ENCODE data around the gene NPHS2. TPM values are rescaled to one million over a fixed set of nuclear protein-coding genes. Genes with fewer than 3 reads are reported as not detected.
"Not testable (repeated sequence)": the region's sequence is repeated elsewhere in the genome, so short reads cannot be mapped to it uniquely, and the experiment has no call there.

Gene NPHS2
- total RNA-seq, 4 donors from 2014 or later = not detected

DNA sequence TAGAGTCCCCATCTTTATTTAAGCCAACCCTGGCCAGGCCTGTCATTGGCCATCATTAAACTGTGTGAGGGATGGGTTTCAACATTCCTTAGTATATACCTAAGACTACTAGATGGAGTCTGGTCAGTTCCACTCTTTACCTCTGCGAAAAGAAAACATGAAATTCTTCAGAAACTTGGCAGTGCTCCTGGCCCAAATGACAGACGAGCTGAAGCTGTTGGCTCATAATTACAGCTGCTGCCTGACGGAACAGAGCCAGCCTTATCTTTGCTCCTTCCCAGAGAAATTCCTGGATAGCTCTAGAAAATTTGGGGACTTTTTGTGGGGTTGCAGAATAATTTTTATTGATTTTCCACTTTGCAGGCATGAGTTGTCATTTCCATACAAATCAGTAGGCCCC is 30.4 kb downstream of the NPHS2 start:
- intact Hi-C loops (cut with DNase I) = no loop called here
- Histone ChIP-seq H3K9me3 (no peaks in the 10 kb centered on the region), H3K27me3 (peaks cover 0 to 8% (median 0%) of the 10 kb centered on the region in 4 donors), H3K4me3 (no peak overlapping the region), H3K27ac (no peak overlapping the region), H3K4me1 (no peaks in the 10 kb centered on the region), H3K36me3 (no peaks in the 10 kb centered on the region)
- 18 to 45% methylated on average over 3 of the region's 3 CpGs for WGBS, 2 donors
- no peak for DNase-seq
- TF ChIP-seq POLR2A (IDR thresholded peaks at IDR 0.05) = no peak
- TF ChIP-seq, protein P1, sequence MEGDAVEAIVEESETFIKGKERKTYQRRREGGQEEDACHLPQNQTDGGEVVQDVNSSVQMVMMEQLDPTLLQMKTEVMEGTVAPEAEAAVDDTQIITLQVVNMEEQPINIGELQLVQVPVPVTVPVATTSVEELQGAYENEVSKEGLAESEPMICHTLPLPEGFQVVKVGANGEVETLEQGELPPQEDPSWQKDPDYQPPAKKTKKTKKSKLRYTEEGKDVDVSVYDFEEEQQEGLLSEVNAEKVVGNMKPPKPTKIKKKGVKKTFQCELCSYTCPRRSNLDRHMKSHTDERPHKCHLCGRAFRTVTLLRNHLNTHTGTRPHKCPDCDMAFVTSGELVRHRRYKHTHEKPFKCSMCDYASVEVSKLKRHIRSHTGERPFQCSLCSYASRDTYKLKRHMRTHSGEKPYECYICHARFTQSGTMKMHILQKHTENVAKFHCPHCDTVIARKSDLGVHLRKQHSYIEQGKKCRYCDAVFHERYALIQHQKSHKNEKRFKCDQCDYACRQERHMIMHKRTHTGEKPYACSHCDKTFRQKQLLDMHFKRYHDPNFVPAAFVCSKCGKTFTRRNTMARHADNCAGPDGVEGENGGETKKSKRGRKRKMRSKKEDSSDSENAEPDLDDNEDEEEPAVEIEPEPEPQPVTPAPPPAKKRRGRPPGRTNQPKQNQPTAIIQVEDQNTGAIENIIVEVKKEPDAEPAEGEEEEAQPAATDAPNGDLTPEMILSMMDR (IDR thresholded peaks at IDR 0.05) = no peak

DNA sequence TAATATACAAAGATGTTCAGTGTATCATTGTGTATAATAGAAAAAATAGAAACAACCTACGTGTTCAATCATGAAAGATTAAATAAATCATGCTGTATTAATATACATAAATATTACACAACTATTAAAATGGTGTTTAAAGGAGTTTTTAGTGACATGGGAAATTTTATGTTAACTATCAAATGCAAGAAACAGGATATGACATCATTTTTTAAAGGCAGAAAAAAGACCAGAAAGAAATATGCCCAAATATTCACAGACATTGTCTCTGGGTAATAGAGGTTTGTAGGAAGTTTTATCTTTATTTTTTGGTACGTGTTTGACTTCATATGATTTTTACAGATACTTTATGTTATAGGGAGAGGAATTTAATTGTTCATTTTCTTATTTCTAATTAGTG is 34.0 kb downstream of the NPHS2 start:
- no peak overlapping the region for H3K4me3 ChIP-seq
- no peaks in the 10 kb centered on the region for H3K9me3 ChIP-seq
- no peak overlapping the region for H3K27ac ChIP-seq
- intact Hi-C loops (cut with DNase I) = no loop called here
- H3K27me3 ChIP-seq = peaks cover 0 to 10% (median 0%) of the 10 kb centered on the region in 4 donors
- no peak for TF ChIP-seq POLR2A (IDR thresholded peaks at IDR 0.05)
- TF ChIP-seq, protein P1 (IDR thresholded peaks at IDR 0.05) = no peak
- WGBS, 2 donors = 52 to 62% methylated on average over 2 of the region's 2 CpGs
- no peaks in the 10 kb centered on the region for H3K4me1 ChIP-seq
- H3K36me3 ChIP-seq = no peaks in the 10 kb centered on the region
- no peak for DNase-seq

DNA sequence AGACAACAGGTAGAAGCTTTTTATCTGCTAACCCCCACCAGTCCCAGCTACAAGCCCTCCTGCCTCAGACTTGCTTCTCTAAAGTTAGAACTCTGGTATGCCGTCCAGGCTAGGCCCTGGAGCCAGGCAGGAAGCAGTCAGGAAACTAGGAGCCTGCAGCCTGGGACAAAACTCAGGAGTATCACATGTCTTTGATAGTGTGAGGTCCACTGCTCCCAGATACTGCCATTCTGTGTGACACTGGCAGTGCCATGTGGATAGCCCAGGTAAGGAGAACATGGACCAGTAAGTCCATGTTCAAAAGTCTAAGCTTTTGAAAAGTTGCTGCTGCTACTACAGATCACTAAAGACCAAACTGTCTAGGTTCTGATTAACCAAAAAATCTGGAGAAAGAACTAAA is 45.4 kb downstream of the NPHS2 start:
- intact Hi-C loops (cut with DNase I) = no loop called here
- Histone ChIP-seq H3K27me3 (no peaks in the 10 kb centered on the region), H3K36me3 (no peaks in the 10 kb centered on the region), H3K4me1 (no peaks in the 10 kb centered on the region), H3K9me3 (no peaks in the 10 kb centered on the region), H3K4me3 (no peak overlapping the region), H3K27ac (no peak overlapping the region)
- no CpG with 5 or more reads among the region's 1 CpG for WGBS, 2 donors
- DNase-seq = no peak
- TF ChIP-seq POLR2A (IDR thresholded peaks at IDR 0.05) = no peak
- TF ChIP-seq, protein P1 (IDR thresholded peaks at IDR 0.05) = no peak

DNA sequence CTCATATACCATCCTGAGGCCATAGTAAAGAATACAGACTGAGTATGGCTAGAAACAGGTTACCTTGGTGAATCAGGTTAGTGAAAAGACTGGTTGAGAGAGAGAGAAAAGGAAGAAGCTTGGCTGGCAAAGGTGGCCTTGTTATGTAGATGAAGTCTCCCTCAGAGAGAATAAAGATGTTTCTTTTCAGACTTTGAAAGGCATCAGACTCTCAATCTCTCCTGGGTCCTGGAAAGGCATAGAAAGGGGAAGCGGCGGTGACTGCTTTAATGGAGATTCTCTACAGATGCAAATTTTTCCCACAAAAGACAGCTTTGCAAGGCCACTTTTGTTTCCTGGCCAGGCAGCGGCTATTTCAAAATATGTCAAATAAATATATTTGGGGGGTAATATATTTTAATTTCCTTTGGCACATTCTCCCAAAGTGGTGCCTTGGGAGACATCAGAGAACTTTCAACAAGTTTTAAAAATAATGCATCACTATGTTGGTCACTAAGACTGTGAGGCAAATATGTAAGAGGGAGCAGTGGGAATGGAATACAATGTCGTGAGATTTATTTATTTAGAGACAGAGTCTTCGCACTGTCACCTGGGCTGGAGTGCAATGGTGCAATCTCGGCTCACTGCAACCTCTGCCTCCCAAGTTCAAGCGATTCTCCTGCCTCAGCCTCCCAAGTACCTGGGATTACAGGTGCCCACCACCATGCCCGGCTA is 46.1 kb downstream of the NPHS2 start:
- H3K9me3 ChIP-seq = no peaks in the 10 kb centered on the region
- intact Hi-C loops (cut with DNase I) = no loop called here
- DNase-seq = no peak
- no peaks in the 10 kb centered on the region for H3K36me3 ChIP-seq
- H3K4me3 ChIP-seq = no peak overlapping the region
- WGBS, 2 donors = 78 to 83% methylated on average over 8 of the region's 8 CpGs
- no peak for TF ChIP-seq POLR2A (IDR thresholded peaks at IDR 0.05)
- TF ChIP-seq, protein P1 (IDR thresholded peaks at IDR 0.05) = no peak
- no peaks in the 10 kb centered on the region for H3K27me3 ChIP-seq
- H3K4me1 ChIP-seq = no peaks in the 10 kb centered on the region
- no peak overlapping the region for H3K27ac ChIP-seq

DNA sequence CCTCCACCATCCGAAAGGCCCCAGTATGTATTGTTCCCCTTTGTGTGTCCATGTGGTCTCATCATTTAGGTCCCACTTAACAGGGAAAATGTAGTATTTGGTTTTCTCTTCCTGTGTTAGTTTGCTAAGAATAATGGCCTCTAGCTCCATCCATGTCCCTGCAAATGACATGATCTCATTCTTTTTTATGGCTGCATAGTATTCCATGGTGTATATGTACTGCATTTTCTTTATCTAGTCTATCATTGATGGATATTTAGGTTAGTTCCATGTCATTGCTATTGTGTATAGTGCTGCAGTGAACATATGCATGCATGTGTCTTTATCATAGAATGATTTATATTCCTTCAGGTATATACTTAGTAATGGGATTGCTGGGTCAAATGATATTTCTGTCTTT is 57.2 kb downstream of the NPHS2 start:
- intact Hi-C loops (cut with DNase I); DNase-seq; H3K4me3 ChIP-seq; H3K36me3 ChIP-seq; H3K27ac ChIP-seq; H3K9me3 ChIP-seq; H3K4me1 ChIP-seq; H3K27me3 ChIP-seq: not testable (repeated sequence)
- 75 to 95% methylated on average over 1 of the region's 1 CpG for WGBS, 2 donors
